NCI-H345 (cell line): ENCODE results near the gene CTRB2.

Experiments used
- DNase-seq: peaks from one replicate; lab custom pipeline; 2025; lab: John Stamatoyannopoulos, UW

CTRB2 gene

GRCh38 chr16:75206749-75207451 is at the start of gene CTRB2:
TSS of gene CTRB2 (minus strand) at chr16:75207161. CDS start at chr16:75207141, 20 bp downstream.
- no peak for DNase-seq

DNA sequence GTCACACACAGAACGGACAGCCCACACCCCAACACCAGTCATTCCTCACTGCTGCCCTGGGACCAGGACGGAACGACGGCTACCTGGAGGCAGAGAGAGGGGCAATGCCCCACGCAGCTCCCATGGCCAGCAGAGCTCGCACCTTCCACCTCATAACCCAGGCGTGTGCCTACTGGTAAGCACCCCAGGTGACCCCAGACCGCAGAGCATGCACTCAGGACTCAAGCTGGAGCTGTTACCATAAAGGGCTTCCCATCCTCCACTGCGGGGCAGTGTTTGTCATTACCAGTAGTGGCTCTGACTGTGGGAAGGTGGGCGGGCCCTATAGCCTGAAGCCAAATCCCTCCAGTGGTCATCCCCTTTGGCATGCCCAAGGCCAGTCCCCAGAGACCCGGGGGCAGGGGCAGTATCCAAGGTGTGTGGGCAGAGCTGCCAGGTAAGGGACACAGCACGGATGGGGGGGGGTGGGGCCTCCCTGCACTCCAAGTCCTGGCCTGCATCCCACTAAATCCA is 49.2 kb upstream of the CTRB2 start:
- DNase-seq, result no peak

- DNase-seq, result no peak
Measured at GRCh38 chr16:75254359-75254837, 47.4 kb upstream of the CTRB2 start.

- DNase-seq, result no peak
Measured at GRCh38 chr16:75252946-75253911, 46.3 kb upstream of the CTRB2 start.

- DNase-seq, result no peak
Measured at GRCh38 chr16:75252049-75252864, 45.3 kb upstream of the CTRB2 start.

DNA sequence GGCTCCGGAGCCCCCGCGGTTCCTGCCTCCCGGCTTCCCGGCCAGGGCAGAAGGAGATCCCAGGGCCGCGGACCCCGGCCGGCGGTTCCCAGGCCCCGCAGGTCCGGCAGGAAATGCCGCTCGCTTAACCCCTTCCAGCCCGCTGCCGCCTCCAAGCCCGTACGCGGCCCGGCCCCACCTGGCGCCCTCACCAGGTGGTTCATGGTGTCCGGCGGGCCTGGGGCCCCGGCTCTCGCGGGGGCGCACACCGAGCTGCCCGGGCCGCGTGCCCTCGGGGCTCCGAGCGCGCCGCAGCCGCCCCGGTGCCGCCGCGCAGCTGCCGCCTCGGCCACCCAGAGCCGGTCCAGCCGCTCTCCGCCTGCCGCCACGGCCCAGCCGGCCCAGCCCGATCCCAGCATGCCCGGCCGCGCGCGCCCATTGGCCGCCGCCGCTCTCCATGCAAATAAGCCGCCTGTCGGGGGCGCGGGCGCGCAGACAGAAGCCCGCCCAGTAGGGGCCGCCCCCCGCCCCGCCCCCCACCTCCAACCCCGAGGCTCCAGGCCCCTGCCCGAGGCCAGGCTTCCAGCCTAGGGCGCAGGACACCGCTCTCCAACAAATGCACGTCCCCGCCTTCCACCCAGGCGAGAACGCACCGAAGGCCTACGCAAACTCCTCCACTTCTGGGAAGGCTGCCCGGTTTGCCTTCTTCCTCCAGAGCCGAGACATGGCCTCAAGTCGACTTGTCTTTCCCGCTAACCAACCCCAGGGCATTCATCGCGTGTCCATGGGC is 44.5 kb upstream of the CTRB2 start, which contains the start of gene BCAR1:
Gene BCAR1, minus strand, starts transcription at position 345 of the 769 bp plus-strand sequence. Its CDS starts 142 bp downstream, at position 203.
- DNase-seq, result peak; percentile 75

GRCh38 chr16:75250809-75251279 is 43.9 kb upstream of the CTRB2 start:
- DNase-seq, result no peak

DNA sequence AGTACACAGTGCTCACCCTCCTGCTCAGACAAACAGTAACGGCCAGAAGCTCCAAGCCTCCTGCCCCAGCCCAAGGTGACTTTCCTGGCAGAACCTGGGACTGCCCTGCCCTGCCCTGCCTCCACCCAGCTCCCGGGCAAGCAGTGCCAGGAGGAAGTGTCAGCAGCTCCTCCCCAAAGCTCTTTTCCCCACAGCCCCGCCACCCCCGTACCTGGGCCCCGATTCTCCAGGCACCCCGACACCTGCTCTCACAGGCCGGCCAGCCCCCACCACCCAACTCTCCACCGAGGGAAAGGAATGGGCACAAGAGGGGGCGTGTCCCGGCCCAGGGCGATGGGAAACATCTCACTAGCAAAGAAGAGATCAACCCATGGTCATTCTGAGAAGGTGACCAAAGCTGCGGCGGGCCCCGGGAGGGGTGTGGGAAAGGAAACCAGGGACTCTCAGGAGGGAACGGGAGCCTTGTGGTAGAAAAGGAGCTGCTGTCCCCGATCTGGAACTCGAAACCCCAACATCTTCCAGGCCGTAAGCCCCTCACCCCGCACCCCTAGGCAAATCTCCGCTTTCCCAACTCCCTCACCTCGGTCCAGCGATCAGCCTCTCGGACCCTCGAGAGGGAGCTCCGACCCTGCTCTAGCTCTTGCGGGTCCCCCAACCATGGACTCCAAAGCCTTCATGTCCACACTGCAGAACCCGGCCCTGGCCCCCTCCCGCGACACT is 43.3 kb upstream of the CTRB2 start:
- no peak for DNase-seq

DNA sequence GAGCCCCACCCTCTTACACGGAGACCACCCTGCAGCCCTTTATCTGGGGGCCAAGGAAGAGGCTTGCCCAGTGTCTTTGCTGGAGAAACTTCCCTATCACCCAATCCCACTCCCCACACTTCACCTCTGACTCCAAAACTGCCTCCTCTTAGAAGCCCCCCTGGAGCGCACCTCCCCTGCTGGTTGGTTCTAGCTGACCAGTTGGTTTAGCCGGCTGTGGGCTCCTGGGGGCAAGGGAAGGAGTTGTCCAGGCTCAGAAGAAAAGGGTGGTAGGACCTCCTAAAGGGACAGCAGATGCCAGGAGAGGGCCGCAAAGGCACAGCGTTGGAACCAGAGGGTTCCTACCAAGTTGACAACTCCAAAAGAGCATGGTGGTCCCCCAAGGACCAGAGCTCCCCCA is 42.5 kb upstream of the CTRB2 start:
- DNase-seq, result no peak

- DNase-seq, result no peak
Measured at GRCh38 chr16:75248536-75249380, 41.8 kb upstream of the CTRB2 start.

DNA sequence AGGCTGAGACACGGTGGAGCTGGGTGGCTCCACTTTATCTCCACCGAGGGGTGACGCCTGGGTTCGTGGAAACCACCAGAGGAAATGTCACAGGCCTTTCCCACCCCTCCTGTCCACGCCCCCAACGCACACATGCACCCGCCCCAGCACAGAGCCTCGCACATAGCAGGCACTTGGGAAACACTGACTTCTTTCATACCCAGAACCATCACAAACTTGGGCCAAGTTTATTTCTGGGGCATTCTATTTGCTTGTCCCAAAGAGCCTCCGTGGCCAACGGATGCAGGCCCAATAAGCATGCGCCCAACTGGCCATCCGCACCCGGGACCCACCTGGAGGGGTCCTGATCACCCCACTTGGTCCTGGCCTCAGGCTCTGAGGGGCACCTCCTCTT is 41.2 kb upstream of the CTRB2 start:
- no peak for DNase-seq

DNA sequence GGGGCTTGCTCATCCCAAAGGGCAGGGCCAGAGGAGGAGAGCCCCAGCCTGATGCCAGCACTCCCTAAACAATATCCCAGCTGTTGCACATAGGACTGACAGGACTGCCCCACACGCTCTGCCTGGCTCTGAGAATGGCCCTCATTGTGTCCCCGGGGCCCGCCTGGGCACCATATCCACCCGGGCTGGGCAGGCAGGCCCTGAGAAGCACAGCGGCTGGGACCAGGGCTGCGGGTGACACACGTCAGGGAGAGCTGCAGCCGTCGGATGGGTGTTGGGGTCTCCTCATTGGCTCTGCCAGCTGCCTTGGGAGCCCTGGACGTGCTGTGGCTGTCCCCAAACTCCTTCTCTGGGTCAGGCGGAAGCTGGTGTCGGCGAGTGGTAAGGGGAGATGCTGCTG is 40.3 kb upstream of the CTRB2 start:
- DNase-seq, result no peak

DNA sequence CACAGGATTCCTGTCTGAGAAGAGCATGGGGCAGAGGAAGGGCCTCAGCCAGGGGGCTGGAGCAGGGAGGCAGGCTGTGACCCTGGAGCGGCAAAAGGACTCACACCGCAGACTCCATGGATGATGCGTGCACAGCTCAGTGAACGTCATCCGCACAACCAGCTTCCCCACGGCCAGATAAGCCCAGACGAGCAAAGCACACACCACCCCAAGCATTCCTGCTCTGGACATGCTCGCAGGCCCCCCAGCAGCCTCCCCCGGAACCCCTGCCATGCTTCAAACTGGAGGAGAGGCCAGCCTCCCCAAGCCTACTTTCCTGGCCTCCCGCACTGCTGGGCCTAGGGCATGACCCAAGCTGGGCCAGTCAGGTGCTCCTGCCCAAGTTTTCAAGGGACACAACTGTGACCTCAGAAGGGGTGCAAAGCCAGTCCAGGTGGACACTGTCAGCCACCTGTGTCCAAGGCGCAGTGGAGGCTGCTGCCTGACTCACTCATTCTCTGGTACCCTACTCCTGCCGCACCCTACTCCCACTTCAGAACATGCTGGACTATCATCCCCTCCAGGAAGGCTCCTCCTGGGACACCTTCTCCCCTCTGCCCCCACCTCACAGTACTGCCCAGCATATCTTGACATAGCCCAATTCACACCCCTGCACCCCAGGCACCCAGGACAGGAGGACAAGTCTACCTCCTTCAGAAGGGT is 39.7 kb upstream of the CTRB2 start:
- no peak for DNase-seq

- no peak for DNase-seq
Measured at GRCh38 chr16:75244844-75245758, 38.1 kb upstream of the CTRB2 start.

DNA sequence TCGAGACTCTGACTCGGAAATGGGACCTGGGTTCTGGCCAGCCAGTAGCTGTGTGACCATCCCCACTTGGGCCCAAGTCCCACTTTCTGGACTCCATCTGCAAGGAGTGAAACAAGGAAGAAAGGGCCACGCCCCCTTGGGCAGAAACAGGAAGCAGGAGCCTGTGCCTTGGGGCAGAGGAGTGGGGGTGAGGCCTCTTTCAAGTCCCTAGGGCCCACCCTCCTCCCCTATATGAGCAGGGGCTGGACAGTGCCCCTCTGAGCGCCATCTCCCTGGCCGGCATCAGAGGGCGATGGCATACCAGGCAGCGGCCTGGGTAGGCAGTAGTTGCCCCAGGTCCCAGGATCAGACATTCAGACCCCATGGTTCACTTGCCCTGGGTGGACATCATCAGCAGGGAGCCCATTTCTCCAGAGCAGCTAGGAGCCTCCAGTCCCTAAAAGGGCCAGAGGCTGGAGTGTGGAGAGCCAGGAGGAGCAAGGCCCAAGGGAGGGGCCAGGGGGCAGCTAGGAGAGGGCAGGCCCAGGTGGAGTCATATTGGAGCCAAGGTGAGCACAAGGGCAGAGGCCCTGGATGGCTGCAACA is 37.4 kb upstream of the CTRB2 start:
- no peak for DNase-seq

- no peak for DNase-seq
Measured at GRCh38 chr16:75243667-75244224, 36.8 kb upstream of the CTRB2 start.
